Midbrain (tissue), 1 donor: ENCODE data around the gene JAK3.
"Not testable (repeated sequence)": the region's sequence is repeated elsewhere in the genome, so short reads cannot be mapped to it uniquely, and the experiment has no call there.

ENCODE experiments used
- DNase-seq: peaks from one replicate; lab custom pipeline; 2025; lab: John Stamatoyannopoulos, UW

JAK3 gene

GRCh38 chr19:17803264-17803896 lies 44.4 kb downstream of the JAK3 start:
- no peak for DNase-seq

- no peak for DNase-seq
These were observed 45.5 kb downstream of the JAK3 start for GRCh38 chr19:17802137-17802858.

GRCh38 chr19:17798599-17798998 lies 49.2 kb downstream of the JAK3 start:
- not testable (repeated sequence) for DNase-seq

- no peak for DNase-seq
These were observed 50.2 kb downstream of the JAK3 start for GRCh38 chr19:17797424-17798201.

- no peak for DNase-seq
These were observed 50.9 kb downstream of the JAK3 start for GRCh38 chr19:17796838-17797423.

GRCh38 chr19:17796013-17796837 lies 51.6 kb downstream of the JAK3 start:
- no peak for DNase-seq

- DNase-seq, result no peak
These were observed 52.3 kb downstream of the JAK3 start for GRCh38 chr19:17795495-17795856.

GRCh38 chr19:17794731-17795494 lies 52.9 kb downstream of the JAK3 start, which contains the start of gene B3GNT3:
TSS of gene B3GNT3 (plus strand) at chr19:17795138. CDS start at chr19:17807808, 12,670 bp downstream.
- DNase-seq, result no peak

- DNase-seq, result no peak
These were observed 53.4 kb downstream of the JAK3 start for GRCh38 chr19:17794412-17794730.

- DNase-seq, result no peak
These were observed 57.6 kb downstream of the JAK3 start for GRCh38 chr19:17790059-17790780.

GRCh38 chr19:17788632-17789031 lies 59.1 kb downstream of the JAK3 start:
- no peak for DNase-seq

GRCh38 chr19:17787274-17787913 lies 60.4 kb downstream of the JAK3 start:
- DNase-seq, result no peak

GRCh38 chr19:17784201-17785008 lies 63.4 kb downstream of the JAK3 start:
- peak; percentile 53 for DNase-seq

- DNase-seq, result not testable (repeated sequence)
These were observed 64.1 kb downstream of the JAK3 start for GRCh38 chr19:17783721-17784120.

- no peak for DNase-seq
These were observed 67.0 kb downstream of the JAK3 start for GRCh38 chr19:17780781-17781180.

- DNase-seq, result peak; percentile 18
These were observed 68.5 kb downstream of the JAK3 start for GRCh38 chr19:17778968-17779929.

GRCh38 chr19:17778251-17778967 lies 69.4 kb downstream of the JAK3 start:
- no peak for DNase-seq
